HG03025 (cell line): Measurements from ENCODE around the gene SH3PXD2A.

Source experiments
- ATAC-seq: cut with Tn5 transposase; IDR thresholded peaks from one replicate; pipeline ENCODE4 v1.9.1; 2021; ENCODE audit warnings: mild to moderate bottlenecking, moderate library complexity; ENCODE audit not compliant: unreplicated experiment, low FRiP score

SH3PXD2A gene

GRCh38 chr10:103714232-103714891, 141.0 kb downstream of the SH3PXD2A start:
- ATAC-seq: no peak

GRCh38 chr10:103713676-103714075, 141.7 kb downstream of the SH3PXD2A start:
- ATAC-seq: no peak

DNA sequence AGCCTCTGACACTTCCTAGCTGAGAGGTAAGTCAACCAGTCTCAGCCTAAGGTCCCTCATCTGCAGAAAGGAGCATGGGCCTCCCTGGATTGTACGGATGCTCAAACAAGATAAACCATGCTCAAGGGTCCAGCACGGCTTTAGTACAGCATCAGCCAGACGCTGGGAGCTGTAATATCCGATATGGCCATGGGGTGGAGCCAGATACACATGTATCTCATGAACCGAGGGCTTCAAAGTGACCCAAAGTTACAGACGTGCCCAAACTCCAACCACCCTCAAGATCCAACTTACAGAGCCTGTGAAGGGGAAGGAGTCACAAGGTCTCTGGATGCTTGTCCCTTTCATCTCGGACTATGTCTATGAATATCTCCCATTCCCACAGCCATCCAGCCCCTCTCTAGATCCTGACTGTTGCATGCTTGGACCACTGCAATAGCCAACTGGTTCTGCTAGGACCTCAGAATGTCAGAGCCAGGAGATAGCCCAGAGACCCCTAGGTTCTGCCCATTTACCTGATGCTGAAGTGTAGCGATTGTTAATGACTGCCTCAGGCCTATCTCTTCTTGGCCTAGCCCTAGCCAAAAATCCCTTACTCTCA, 142.4 kb downstream of the SH3PXD2A start:
- ATAC-seq: no peak

DNA sequence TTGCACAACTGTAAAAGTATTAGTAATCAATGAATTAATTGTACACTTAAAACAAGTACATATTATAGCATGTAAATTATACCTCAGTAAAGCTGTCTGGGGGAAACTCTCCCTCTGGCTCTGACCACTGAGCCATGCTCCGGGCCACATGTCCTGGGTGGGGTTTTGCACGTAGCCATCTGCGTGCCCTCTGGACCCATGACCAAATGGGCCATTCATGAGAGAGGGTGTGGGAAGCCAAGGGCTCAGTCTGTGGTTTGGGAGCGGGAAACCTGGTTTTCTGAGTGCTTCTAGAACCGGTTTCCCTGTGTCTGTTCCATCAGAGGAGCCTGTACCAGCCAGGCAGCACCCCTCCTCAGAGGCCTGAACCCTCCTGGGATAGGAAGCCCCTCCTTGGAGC, 143.2 kb downstream of the SH3PXD2A start:
- ATAC-seq: no peak

DNA sequence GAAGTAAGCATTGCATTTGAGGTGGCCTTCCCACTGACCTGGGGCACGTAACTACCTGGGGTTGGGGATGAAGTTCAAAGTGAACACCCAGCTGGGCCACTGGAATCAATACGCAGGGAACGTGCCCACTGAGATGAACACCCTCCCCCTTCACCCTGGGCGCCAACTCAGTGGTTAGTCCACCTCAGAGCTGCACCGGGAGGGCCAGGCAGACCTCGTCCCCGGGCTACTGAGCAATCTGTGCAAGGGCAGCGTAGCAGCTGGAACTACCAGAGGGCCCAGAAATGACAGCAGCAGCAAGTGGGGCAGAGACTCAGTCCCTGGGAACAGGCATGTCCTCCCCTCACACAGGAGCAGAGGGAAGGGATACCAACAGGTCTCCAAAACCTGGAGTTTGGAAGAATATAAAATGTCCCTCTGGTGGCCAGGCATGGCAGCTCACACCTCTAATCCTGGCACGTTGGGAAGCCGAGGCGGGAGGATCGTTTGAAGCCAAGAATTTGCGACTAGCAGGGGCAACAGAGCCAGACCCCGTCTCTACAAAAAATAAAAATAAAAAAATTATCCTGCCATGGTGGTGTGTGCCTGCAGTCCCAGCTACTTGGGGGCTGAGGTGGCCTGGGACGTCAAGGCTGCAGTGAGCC, 143.9 kb downstream of the SH3PXD2A start:
- no peak for ATAC-seq

- no peak for ATAC-seq
Observed at GRCh38 chr10:103710490-103710889, 144.9 kb downstream of the SH3PXD2A start.

DNA sequence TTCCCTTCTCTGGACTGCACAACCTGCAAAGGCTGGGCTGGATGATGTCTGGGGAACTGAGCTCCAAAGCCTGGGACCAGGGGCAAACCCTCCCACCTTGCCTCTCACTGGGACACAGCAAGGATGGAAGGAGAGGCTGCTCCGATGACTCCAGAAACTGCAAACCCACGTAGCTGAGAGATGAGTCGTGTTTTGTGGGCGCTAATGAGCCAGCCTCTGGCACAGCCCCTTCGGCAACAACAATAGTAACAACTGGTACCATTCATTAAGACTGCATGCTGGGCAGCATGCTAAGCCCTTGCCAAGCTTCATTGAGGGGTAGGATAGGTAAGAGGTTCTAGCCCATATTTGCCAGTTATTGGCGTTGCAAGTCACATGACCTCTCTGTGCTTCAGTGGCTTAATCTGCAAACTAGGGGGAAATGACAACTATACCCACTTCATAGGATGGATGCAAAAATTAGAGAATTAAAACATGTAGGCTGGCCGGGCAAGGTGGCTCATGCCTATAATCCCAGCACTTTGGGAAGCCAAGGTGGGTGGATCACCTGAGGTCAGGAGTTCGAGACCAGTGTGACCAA, 145.9 kb downstream of the SH3PXD2A start:
- no peak for ATAC-seq

GRCh38 chr10:103708627-103709288, 146.6 kb downstream of the SH3PXD2A start:
- no peak for ATAC-seq

DNA sequence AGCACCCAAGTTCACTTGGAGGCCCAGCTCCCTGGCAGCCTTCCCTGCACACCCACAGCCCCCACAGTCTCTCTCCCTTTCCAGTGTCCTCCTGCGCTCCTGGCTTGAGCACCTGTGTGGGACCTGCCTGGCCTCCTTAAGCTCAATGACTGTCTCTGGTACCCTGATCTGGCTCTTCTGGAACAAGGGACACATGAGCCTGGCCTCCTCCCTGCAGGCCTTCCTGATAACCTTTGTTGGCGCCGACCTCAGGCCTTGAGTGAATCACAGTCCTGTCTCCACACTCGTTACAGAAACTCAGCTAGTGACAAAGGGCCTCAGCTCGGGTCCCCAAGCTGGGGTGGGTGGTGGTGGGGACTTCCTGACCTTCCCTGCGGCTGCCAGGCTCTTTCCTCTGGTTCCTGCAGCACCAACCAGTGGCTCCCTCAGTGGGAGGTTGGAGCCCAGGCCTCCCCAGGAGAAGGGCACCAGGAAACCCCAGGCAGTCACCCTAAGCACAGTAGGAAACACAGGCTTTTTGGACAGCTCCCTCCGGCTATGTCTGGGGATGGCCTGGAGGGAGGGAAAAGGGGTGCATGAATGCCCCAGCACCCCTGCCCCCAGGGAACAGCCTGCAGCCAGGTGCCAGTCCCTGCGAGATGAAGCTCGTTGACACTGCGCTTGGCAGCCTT, 147.3 kb downstream of the SH3PXD2A start:
- ATAC-seq: no peak

DNA sequence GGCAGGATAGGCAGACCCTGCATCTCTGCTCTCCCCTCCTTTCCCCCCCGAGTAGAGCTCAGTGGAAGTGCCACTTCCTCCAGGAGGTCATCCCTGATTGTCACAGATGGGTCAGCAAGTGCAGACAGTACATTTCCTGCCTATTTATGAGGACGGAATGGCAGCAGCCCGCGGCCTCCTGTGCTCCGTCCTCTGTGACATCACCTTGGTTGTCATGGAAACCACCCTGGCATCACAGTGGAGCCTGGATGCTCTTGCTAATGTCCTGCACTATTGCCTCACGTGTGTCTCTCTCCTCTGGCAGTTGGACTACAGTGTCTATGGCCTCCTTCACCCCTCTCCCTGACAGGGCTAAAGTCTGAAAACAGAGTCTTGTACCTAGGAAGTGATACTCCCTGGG, 148.6 kb downstream of the SH3PXD2A start:
- ATAC-seq: no peak

GRCh38 chr10:103706047-103706446, 149.3 kb downstream of the SH3PXD2A start:
- no peak for ATAC-seq

- no peak for ATAC-seq
Observed at GRCh38 chr10:103703941-103704919, 151.1 kb downstream of the SH3PXD2A start.

GRCh38 chr10:103701380-103702222, 153.8 kb downstream of the SH3PXD2A start:
- no peak for ATAC-seq

- no peak for ATAC-seq
Observed at GRCh38 chr10:103700436-103700715, 155.0 kb downstream of the SH3PXD2A start.

- ATAC-seq: no peak
Observed at GRCh38 chr10:103699611-103700435, 155.6 kb downstream of the SH3PXD2A start.

DNA sequence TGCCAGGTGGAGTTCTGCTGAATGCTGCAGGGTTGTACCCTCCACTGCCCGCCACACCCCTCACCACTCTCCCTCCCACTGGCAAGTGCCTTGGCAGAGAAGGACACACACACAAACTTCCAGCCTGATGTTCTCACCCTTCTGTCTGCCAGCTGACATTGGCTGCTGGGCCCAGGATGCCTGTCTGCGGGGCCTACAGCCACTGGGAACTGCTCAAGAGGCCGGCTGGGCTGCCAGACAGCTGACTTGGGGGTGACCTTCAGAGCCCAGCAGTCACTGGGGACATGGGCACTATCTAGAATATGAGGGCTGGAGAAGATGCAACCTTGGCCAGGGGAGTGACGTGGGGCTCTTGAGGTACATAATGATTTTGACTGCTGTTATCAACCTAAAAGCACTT, 157.1 kb downstream of the SH3PXD2A start:
- ATAC-seq: no peak

GRCh38 chr10:103697787-103698186, 157.6 kb downstream of the SH3PXD2A start:
- no peak for ATAC-seq
